GM21825 (cell line): ENCODE measurements around the gene ZNF575.
"Not testable (repeated sequence)": the region's sequence is repeated elsewhere in the genome, so short reads cannot be mapped to it uniquely, and the experiment has no call there.

Experiments
- ATAC-seq: cut with Tn5 transposase; IDR thresholded peaks from one replicate; pipeline ENCODE4 v1.9.1; 2021; ENCODE audit warnings: mild to moderate bottlenecking, moderate library complexity; ENCODE audit not compliant: unreplicated experiment

ZNF575 gene

DNA sequence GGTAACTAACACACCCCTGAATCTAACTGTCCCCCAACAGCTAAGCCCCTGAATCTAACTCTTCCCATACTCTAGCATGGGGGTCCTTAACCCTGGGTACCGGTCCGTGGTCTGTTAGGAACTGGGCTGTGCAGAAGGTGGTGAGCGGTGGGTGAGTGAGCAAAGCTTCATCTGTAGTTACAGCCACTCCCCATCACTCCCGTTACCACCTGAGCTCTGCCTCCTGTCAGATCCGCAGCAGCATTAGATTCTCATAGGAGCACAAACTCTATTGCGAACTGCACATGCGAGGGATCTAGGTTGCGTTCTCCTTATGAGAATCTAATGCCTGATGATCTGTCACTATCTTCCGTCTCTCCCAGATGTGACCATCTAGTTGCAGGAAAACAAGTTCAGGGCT, 22.3 kb upstream of the ZNF575 start:
- ATAC-seq = no peak

DNA sequence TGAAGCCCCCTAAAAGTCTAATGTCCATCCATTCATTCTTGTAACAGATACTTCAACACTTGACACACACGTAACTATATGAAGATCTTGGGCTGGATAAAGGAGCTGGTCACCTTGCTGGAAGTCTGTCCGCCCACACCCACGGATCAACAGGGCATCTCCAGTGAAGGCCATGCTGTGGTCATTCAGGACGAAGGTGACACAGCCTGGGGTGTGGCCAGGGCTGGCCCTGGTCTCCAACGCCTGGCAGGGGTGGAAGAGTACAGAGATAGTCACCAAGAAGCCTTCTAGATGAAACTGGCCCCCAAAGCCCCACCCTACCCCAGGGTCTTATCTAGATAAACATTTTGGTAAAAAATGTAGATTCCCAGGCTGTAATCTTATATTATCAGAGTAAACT, 21.7 kb upstream of the ZNF575 start:
- no peak for ATAC-seq

DNA sequence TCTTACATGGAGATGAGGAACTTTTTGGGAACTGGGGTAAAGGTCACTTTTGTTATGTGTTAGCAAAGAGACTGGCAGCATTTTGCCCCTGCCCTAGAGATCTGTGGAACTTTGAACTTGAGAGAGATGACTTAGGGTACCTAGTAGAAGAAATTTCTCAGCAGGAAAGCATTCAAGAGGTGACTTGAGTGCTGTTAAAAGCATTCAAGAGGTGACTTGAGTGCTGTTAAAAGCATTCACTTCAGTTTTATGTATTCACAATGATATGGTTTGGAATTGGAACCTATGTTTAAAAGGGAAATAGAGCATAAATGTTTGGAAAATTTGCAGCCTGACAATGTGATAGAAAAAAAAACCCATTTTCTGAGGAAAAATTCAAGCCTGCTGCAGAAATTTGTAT, 20.6 kb upstream of the ZNF575 start:
- ATAC-seq = not testable (repeated sequence)

DNA sequence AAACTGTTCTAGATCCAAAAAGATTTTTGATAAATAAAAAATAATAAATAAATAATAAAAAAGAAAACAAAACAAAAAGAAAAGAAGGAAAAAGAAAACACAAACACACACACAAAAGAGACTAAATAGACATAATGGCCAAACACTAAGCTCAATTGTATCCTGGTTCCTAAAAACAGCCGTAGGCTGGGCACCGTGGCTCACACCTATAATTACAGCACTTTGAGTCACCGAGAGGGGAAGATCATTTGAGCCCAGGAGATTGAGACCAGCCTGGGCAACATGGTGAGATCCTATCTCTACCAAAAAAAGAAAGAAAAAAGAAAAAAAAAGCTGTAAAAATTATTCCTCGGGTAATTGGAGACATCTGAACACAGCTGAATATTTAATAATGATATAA, 14.9 kb upstream of the ZNF575 start:
- no peak for ATAC-seq

GRCh38 chr19:43519436-43520088, 13.4 kb upstream of the ZNF575 start:
- no peak for ATAC-seq

GRCh38 chr19:43522929-43523328, 10.1 kb upstream of the ZNF575 start:
- ATAC-seq = no peak

DNA sequence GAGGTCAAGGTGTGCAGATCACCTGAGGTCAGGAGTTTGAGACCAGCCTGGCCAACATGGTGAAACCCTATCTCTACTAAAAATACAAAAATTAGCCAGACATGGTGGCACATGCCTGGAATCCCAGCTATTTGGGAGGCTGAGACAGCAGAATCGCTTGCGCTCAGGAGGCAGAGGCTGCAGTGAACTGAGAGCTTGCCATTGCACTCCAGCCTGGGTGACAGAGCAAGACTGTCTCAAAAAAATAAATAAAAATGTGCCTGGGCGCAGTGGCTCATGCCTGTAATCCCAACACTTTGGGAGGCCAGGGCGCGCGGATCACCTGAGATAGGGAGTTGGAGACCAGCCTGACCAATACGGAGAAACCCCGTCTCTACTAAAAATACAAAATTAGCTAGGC, 9.3 kb upstream of the ZNF575 start:
- not testable (repeated sequence) for ATAC-seq

DNA sequence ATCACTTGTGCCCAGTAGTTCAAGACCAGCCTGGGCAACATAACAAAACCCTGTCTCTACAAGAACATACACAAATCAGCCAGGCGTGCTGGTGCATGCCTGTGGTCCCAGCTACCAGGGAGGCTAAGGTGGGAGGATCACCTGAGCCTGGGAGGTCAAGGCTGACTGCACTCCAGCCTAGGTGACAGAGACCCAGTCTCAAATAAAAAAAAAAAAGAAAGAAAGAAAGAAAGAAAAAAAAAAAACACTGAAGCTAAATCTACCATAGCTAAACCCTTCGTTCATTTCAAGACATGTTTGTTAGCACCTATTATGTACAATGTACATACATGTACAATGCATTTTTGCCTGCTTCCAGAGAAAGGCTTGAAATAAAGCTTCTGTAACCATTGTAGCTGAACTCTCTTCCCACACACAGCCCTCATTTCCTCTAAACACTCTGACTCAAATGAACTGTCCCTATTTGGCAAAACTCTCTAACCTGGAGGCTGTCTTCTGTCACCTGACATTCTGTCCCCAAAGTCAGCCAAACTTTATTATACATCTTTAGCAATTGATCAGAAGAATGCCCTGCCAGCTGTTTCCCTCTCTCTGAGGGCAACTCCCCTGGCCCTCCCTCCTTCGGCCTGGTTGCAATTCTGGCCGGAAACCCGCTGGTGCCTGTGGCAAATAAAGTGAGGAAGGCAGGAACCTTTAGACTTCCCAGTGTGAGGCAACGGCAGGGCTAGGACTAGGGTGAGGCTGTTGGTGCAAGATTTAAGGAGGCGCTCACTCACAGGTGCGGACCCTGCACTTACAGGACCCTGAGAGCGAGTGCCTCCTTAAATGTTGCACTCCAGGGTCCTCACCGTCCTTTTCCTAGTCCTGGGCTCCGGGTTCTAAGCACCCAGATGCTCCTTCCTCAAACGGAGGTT, 7.8 kb upstream of the ZNF575 start:
- no peak for ATAC-seq

GRCh38 chr19:43525836-43526771, 6.9 kb upstream of the ZNF575 start:
- ATAC-seq = no peak

DNA sequence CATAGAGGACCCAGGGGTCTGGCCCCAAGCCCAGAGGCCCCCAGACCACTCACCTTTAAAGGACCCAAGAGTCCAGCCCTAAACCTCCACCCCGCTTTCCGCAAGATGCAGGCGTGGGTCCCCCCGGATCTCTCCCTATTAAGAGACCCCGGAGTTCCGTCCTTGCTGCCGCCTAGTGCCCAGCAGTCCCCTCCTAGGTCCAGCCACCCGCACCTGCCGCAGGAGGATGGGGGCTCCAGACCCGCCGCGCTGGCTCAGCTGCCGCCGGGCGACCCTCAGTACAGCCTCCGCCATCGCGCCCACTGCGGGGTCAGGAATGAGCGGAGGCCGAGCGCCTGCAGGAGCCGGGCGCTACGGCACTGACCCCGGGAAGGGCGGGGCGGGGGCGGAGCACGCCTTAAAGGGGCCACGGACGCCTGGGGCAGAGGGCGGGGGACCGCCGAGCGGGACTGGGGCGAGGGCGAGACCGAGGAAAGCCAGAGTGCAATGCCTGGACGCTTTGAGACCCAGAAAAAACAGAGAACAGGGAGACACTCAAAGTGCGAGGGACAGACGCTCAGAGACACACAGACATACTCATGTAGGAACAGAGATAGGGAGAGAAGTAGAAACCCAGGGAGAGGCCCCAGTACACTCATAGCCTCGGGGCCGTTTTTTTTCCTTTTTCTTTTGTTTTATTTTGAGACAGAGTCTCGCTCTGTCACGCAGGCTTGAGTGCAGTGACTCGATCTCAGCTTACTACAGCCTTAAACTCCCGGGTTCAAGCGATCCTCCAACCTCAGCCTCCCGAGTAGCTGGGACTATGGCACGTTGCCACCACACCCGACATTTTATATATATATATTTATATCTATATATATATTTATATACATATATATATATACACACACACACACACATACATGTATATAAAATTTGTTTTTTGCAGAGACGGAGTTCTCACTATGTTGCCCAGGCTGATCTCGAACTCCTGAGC, 5.8 kb upstream of the ZNF575 start, which contains the start of gene ETHE1:
ETHE1 (minus strand) TSS at position 318 of the 976 bp plus-strand sequence; CDS start at position 294, 24 bp downstream.
- peak; percentile 65 for ATAC-seq

GRCh38 chr19:43527860-43528622, 4.9 kb upstream of the ZNF575 start:
- no peak for ATAC-seq

GRCh38 chr19:43532571-43532961, 422 bp upstream of the ZNF575 start:
- no peak for ATAC-seq

DNA sequence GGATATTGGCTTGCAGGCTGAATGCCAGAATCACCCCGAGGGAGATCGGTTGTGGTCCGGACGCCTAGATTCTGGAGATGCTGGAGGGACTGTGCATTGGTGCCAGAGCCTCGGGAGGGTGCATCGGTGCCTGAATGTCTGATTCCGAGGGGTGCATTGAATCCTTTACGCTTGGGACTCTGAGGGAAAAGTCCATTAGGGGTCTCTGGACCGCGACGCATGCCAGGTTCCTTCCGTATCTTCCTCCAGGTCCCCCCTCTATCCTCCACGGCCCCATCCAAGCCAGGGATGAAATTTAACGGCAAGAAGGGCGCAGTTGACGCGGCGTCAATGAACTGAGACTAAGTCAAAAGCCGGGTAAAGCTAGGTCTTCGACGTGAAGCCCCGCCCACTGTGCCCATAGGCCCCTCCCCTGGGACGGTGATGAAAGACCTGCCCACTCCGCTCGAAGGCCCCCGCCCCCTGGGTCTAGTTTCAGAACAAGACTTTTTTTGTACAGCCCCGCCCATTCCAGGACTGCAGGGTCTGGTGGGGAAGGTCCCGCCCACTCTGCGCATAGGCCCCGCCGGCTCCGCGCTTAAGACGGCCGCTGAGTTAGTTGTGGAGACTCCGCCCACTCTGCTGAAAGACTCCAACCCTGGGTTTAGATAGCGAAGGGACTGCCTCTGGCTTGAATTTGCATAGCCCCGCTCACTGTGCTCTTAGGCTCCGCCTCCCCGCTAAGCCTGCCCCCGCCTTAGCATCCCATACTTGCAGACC, 737 bp downstream of the ZNF575 start:
- peak; percentile 74 for ATAC-seq

DNA sequence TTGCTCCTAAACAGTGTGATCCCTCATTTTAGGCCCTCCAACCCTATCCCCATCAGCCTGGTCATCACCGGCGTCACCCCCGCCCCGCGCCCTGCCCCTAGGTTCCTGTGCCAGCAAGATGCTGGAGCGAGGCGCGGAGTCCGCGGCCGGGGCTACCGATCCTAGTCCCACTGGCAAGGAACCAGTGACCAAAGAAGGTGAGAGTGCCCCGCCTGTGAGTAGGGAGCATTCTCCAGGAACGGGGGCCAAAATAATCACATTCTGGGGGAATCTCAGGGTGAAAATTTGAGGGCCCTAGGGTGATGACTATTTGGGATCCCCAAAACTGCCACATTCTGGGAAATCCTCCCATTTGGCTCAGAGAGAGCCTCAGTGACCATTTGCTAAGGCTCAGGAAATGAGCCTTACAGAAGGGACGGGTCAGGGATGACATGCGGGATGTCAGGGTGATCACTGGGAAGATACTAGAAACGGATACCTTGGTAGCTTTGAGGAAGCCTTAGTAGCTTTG, 1.4 kb downstream of the ZNF575 start:
- ATAC-seq = no peak

GRCh38 chr19:43534816-43535761, 2.1 kb downstream of the ZNF575 start:
- ATAC-seq = no peak

DNA sequence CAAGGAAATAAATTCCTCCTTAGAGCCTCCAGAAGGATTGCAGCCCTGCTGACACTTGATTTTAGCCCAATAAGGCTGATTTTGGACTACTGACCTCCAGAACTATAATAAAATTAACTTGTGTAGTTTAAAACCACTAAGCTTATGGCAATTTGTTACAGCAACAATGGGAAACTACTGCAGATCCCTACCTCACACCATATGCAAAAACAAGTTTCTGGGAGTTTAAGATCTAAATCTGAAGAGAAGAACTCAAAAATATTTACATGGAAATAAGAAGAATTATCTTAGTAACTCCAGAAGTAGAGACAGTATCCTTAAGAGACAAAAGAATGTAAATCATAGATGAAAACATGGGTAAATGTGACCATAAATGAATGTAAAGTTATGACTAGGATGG, 5.9 kb downstream of the ZNF575 start:
- no peak for ATAC-seq

DNA sequence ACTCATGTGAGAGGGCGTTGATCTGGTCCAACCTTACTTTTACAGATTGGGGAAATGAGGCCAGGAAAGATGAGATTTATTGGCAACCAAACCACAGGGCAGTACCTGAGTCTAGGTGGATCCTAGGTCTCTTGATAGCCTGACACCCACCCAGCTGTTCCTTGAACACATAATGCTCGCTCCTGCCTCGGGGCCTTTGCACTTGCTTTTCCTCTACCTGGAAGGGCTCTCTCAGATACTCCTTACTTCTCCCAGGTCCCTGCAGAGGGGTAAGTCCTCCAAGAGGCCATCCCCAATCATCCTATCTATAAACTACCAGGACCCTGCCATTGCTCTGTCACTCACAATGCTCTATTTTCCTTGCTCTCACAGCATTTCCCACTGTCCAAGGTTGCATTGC, 7.4 kb downstream of the ZNF575 start:
- ATAC-seq = no peak
